NCI-H1092 (cell line): ENCODE measurements around the gene CDC6.

ENCODE experiments used
- DNase-seq: peaks from one replicate; lab custom pipeline; 2025; lab: John Stamatoyannopoulos, UW

CDC6 gene, protein sequence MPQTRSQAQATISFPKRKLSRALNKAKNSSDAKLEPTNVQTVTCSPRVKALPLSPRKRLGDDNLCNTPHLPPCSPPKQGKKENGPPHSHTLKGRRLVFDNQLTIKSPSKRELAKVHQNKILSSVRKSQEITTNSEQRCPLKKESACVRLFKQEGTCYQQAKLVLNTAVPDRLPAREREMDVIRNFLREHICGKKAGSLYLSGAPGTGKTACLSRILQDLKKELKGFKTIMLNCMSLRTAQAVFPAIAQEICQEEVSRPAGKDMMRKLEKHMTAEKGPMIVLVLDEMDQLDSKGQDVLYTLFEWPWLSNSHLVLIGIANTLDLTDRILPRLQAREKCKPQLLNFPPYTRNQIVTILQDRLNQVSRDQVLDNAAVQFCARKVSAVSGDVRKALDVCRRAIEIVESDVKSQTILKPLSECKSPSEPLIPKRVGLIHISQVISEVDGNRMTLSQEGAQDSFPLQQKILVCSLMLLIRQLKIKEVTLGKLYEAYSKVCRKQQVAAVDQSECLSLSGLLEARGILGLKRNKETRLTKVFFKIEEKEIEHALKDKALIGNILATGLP

DNA sequence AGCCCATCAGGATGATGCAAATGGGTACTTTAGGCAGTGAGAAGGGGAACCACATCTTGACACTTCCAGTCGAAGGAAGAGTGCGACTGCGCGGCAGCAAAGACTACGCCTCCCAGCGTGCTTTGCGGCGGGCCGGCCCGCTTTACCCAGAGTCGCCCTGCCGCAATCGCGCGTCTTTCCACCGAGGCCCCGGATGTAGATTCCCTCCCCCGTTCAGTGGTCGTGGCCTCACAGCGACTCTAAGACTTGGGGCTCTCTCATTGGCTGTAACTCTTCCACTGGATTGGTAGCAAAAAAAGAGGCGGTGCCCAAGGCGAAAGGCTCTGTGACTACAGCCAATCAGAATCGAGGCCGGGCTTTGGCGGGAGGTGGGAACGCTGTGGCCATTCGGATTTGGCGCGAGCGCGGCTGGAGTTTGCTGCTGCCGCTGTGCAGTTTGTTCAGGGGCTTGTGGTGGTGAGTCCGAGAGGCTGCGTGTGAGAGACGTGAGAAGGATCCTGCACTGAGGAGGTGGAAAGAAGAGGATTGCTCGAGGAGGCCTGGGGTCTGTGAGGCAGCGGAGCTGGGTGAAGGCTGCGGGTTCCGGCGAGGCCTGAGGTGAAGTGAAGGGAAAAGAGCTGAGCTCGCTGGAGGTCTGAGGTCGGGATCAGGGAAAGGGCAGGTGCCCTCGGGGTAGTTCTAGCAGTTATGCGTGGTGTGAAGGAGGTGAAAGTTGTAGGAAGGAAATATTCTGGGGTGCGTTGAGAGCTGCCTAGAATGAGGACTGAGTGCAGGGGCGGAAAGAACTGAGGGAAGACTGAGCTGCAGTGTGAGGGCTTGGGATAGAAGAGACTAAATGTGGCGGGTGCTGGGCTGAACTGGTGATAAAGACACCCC is at the start of gene CDC6:
Gene CDC6 (plus strand): TSS at position 386 of the 876 bp plus-strand sequence. CDS start 1,542 bp downstream, outside the sequence.
- DNase-seq, result peak; percentile 99

DNA sequence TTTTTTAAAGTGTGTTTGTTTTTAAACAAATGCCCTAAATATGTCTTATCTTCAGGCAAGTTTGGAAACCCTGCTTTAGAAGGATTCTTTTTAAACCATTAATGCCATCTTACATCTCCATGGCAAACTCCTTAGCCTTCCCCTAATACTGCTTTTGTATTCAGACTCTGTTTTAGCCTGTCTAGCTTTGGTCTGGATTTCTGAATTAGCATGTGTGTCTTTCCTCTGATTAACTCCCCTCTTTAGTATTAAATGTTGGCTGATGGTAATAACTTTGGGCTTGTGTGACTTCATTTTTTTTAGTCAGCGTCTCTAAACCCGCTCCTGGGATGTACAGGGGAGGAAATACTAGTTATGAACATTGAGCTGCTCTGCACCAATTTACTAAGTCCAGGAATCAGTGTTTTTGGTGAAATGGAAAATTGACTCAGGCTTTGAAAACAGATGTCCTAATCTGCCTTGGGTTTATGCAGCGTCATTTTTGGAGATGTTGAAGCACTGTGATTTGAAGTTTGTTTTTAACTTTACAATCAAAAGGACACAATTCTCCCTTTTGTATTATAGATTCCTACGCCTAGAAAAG is 46.3 kb upstream of the CDC6 start:
- DNase-seq, result no peak

DNA sequence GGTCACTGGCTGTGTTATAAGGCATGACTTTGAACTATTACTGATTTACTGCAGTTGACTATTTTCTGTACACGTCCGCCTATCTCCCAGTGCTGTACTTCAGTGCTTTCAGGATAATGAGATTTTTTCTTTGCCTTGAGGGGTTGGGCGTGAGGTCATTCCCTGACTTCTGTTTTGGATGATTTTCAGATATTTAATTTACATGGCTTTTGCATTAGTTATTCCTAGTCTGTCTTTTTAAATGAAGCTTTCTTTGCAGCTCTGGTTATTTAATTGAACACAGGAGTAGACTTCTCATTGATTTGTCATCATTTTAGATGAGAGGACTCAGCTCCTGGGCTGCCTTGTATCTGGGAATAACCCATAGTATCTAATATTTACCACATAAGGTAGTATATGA is 44.9 kb upstream of the CDC6 start:
- DNase-seq, result no peak

DNA sequence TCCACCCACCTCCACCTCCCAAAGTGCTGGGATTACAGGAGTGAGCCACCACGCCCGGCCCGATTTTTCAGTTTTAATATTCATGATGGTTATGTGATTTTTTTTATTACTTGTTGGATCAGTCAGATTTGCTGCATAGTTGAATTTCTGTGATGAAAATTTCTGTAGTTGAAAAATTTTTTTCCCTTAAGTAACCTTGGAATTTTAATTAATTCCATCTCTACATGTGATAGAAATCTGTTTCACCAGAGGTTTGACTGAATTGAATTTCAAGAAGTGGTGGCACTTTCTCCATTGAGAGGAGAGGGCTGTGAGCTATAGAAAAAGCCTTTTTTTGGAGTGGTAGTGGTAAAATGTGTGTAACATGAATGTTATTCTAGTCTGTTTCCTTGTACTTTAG is 43.9 kb upstream of the CDC6 start:
- DNase-seq, result no peak

DNA sequence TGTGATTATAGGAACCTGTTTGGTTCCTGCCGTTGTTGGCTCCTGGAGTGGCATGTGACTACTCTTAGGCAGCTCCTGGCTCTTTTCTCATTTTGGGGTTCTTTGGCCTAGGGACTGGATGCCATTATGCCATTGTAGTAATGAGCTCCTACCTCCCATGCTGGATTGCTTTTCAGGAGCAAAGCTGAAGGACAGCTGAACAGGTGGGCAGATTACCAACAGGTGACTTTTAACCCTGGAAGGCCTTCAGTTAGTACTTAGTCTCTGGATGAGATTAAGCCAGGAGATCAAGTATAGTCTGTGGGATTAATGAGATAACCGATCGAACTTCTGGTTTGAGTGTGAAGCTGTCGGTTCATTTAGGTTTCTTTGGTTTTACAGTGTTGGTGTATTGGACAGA is 43.4 kb upstream of the CDC6 start:
- no peak for DNase-seq

DNA sequence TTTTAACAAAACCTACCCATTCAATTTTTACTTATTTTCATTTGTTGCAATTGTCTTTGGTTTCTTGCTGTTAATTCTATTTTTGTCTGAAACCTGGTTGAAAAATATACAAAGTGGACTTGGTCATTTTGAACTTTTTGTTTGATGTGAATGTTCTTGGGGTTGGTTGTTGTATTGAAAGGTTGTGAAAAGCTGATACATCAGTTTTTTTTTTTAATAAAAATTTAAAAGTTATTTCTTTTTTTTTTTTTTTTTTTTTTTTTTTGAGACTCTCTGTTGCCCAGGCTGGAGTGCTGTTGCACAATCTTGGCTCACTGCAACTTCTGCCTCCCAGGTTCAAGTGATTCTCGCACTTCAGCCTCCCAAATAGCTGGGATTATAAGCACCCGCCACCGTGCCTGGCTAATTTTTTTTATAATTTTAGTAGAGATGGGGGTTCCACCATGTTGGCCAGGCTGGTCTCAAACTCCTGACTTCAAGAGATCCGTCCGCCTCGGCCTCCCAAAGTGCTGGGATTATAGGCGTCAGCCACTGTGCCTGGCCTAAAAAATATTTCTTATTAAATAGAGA is 39.7 kb upstream of the CDC6 start:
- DNase-seq, result no peak

DNA sequence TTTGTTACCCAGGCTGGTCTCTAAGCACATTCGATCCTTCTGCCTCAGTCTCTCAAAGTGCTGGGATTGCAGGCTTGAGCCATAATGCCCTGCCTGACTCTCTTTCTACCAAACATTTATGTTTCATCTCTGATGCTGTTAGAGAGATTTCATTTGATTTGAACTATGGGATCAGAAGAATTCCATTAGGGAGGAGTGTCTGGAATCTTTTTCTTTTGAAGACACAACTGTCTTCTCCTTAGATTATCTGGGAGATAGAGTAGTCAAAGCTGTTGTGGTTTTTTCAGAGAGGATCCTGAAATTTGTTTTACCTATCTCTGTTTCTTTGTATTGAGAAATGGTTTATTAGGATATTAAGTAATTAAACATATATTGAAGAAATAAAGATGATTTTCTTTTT is 39.2 kb upstream of the CDC6 start:
- no peak for DNase-seq

DNA sequence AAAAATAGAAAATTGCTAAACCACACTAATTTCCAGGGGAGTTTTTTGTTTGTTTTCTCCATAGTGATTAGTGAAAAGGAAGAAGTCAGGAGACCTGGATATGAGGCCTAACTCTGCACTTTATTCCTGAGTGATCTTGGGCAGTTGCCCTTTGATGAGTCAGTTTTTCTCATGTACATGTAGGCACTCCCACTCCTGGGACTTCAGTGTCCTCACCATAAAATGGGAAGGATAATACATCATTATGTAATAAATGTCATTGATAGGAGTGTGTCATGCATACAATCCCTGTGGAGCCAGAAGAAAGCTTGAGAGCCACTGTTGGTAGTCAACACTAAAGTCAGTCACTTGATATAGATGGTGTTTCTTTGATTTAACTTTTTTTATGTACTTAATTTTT is 36.1 kb upstream of the CDC6 start:
- DNase-seq, result no peak

DNA sequence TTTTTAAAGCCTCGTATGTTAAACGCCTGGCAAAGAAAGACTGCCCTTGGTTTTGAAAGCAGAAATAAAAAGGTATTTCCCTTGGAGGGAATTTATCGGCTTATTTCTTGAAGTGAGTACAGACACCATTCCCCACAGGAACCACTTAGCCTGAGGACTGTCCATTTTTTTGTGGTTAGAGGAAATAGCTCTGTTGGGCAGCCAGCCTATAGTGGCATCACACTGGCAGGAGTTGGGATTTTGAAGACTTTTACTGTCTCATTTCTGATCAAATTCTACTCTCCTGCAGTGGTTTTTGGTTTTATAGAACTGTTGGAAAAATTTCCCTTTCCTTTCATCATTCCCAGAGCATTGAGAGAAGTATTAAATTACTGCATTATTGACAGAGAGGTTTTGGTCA is 34.1 kb upstream of the CDC6 start:
- DNase-seq, result no peak

DNA sequence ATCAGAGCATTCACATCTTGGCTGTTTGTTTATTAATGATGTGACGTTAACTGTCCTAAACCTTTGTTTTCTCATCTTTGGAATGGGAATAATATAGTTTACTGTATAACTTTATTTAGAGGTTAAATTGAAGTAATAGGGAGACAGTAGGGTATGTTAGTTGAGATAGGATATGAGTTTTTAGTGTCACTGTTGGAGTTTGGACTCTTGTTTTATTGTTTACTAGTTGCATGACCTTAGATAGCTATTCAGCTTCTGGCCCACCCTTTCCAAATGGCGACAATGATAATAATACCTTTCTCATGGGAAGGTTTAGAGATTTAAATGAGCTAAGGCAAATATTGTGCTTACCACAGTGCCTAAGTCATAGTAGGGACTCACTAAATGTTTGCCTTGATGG is 28.2 kb upstream of the CDC6 start:
- no peak for DNase-seq

DNA sequence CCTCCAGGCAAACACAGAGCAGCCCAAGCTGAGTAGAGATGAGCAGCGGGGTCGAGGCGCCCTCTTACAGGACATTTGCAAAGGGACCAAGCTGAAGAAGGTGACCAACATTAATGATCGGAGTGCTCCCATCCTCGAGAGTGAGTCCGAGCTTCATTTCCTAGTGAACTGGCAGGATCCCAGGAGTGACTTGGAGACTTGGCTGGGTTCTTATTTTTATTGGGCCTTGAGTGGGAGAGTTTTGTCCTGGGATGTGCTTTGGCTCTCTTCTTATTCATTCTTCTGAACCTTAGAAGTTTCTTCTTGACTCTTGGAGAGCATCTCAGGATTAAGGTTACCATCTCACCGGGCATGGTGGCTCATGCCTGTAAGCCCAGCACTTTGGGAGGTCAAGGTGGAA is 27.2 kb upstream of the CDC6 start:
- no peak for DNase-seq

DNA sequence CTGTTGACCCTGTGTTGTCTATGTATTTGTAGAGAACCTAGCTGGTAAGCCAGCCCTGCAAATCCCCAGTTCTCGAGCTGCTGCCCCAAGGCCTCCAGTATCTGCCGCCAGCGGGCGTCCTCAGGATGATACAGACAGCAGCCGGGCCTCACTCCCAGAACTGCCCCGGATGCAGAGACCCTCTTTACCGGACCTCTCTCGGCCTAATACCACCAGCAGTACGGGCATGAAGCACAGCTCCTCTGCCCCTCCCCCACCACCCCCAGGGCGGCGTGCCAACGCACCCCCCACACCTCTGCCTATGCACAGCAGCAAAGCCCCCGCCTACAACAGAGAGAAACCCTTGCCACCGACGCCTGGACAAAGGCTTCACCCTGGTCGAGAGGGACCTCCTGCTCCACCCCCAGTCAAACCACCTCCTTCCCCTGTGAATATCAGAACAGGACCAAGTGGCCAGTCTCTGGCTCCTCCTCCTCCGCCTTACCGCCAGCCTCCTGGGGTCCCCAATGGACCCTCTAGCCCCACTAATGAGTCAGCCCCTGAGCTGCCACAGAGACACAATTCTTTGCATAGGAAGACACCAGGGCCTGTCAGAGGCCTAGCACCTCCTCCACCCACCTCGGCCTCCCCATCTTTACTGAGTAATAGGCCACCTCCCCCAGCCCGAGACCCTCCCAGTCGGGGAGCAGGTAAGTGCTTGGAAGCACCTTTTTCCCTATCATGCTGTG is 23.1 kb upstream of the CDC6 start:
- DNase-seq, result no peak

DNA sequence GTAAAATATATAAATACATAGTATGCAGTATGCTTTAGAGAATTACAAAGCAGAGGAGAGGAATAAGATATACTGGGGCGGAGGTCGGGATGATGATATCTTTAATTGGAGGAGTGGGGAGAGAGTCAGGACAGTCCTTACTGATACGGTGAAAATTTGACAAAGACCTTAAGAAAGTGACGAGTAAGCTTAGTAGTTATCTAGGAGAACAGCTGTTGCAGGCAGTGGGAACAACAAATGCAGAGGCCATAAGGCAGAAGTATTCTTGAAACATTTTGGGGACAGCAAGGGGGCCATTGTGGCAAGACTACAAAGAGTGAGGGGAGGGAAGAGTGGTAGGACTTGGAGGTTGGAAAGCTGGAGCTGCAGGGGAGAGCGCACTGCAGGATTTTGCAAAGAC is 22.3 kb upstream of the CDC6 start:
- DNase-seq, result no peak

DNA sequence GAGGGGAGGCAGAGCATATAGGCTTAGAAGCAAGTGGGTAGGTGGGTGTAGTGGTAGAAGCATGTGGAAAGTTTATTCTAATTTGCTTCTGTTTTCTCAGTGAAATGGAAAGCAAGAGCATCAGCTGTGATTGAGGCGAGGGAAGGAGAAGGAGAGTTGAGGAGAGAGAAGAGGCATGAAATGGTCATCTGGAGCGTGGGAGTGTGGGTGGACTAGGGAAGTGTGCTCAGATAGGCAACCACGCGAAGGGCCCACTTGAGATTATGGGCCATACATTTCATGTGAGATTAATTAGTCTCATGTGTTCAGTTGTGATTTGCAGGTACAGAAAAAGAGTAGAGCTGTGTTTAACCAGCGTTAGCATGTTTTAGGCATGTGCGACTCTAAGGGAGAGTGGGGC is 20.8 kb upstream of the CDC6 start:
- DNase-seq, result no peak

DNA sequence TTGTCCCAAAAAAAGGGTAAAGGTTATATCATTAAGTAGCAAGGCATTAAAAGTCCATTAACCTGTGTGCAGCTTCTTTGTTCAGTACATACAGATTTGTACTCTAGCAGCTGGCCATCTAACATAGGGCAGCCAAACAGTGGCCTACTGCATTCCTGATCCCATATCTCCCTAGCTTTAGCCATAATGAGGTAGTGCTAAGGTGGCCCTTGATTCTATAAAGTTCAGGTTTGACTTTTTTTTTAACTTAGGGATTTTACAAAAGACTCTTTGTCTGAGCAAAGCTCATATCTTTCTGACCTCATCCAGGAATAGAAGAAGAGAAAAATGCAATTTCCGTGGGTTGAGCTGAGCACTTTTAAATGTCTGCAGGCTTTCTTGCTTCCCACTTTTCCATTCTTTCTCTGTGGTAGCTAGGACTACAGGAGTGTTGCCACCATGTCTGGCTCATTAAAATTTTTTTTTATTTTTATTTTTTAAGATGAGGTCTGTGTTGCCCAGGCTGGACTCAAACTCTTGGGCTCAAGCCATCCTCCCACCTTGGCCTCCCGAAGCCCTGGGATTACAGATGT is 19.5 kb upstream of the CDC6 start:
- DNase-seq, result no peak

DNA sequence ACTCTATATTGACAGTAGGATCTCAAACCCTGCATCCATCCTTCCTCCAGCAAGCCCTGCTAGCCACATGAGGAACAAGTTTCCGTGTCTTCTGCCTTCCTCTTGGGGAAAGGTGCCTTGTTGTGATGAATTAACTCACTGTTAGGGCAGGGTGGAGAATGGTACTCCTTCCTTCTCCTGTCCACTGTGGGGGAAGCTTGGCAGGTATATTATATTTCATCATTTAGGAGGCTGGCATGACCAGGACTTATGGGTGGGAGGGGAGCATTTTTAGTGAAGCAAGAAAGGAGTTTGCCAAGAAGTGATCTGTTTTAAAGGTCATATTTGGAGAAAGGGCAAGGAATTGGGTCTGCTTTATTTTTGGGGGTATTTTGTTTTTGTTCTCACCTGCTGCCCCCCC is 9.3 kb upstream of the CDC6 start:
- DNase-seq, result no peak

DNA sequence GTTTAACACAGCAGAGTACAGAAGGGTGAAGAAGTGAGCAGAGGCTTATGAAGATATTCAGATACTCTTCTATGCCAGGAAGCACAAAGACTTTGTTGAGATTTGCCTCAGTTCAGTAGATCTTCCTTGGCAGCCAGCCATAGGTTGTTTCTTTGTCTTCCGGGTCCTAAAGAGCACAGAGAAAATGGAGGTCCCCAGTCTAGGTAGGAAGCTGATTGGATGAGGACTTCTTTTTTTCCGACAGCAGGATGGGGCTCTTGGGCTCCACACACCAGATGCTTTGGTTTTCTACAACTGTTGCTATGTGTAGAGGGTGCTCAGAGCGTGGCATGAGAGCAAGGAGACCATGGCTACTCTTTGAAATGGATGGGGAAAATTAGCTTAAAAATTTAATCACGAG is 8.3 kb upstream of the CDC6 start:
- no peak for DNase-seq

DNA sequence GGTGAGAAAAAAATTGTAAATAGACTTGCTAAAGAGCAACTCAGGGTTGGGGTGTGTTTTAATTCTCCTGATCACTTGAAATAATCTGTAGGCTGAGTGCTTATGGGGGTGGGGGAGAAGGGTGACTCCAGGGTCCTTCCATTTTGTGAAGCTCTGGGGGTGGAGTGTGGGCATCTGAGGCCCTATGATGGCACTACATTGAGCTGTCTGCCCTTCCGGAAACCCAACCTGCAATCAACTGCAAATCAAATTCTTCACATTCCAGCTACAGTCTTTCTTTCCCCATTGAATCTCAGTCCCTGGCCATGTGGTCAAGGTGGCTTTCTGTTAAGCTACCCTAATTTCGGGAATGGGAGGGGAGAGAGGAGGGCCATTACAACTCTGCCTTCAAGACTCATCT is 6.0 kb upstream of the CDC6 start:
- no peak for DNase-seq

DNA sequence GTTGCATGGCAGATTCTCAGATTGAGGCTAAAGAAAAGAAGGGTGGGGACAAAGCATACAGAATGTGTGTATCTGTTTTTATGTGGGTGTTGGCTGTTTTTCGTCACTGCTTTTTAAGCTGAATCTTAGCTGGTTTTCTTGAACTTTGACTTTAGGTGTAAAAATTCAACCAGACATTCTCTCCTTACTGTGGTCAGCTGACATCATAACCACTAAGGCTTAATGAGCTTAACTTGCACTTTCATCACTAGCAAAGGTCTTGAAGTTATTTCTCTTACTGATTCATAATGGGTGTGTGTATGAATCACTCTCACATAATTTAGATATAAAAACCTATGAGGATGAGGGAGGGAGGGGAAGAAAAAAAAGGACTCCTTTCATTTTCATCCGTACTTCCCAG is 4.0 kb upstream of the CDC6 start:
- DNase-seq, result no peak

DNA sequence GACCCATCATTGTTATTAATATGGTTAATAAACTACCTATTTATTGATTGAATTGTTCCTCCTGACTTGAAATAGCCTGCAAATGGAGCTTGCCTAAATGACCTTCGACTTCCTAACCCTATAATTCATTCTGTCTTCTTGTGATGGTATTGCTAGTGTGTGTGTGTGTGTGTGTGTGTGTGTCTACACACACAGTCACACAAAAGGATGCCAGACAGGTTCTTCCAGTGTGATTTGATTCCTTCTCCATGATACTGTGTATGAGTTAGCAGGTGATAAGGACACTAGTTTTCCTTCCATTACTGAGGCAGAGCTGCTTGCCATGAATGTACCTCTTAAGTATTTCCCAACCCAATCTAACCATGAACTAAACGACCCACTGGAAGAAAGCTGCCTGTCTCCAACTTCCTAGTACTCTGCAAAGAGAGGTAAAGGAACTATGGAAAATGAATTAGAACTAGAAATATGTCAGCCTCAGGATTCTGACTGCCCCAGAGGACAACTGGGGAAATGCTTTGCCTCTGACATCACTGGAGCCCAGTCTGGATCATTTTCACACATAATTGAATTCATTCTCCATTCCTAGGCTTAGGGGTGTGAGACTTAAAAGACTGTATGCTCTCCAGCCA is 3.5 kb upstream of the CDC6 start:
- no peak for DNase-seq

DNA sequence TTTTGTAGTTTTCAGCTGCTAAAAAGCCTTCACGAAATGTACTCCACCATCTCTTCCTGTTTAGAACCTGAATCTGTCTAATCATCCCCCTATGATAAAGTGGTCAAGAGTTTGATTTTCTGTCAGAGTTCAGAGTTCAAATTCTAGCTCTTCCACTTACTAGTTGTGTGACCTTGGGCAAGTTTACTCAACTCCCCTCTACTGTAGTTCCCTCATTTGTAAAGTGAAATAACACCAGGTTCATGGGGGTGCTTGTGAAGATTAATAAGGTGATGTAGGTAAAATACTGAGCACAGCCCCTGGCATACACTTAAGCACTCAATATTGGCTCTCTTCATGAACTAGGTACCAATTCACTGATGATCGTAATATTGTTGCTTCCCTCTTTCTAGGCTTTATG is 1.2 kb upstream of the CDC6 start:
- no peak for DNase-seq
